NB4 (cell line): ENCODE results near the gene JPT1.

Experiments used
- DNase-seq: peaks from one replicate; pipeline ENCODE4 v3.0.0; 2010; ENCODE audit warnings: low read depth
- H3K4me3 ChIP-seq: one replicate; pipeline ENCODE4 v1.5.1; 2011; ENCODE audit warnings: mild to moderate bottlenecking, low read depth, low read length, moderate library complexity
- CTCF ChIP-seq: IDR thresholded peaks from one replicate; pipeline ENCODE4 v1.5.1; 2012; ENCODE audit warnings: low read depth, low read length
- MAX ChIP-seq: IDR thresholded peaks from 2 replicates; pipeline ENCODE4 v1.6.1; 2011; ENCODE audit warnings: low read depth, low read length
- MYC ChIP-seq: IDR thresholded peaks from 2 replicates; pipeline ENCODE4 v1.6.1; 2011; ENCODE audit warnings: low read depth, low read length
- POLR2A ChIP-seq: IDR thresholded peaks from 2 replicates; pipeline ENCODE4 v1.6.1; 2011; ENCODE audit warnings: mild to moderate bottlenecking; ENCODE audit not compliant: insufficient read length; ENCODE audit errors: extremely low read depth

The JPT1 gene

GRCh38 chr17:75103601-75104554 lies 50.4 kb downstream of the JPT1 start:
- no peak for DNase-seq
- TF ChIP-seq POLR2A (no peak), MYC (no peak), CTCF (no peak), MAX (no peak)
- no peak overlapping the region for H3K4me3 ChIP-seq

- no peak for TF ChIP-seq POLR2A
- TF ChIP-seq MAX, result peak; percentile 84
- H3K4me3 ChIP-seq, result no peak overlapping the region
- peak; percentile 59 for DNase-seq
Measured at GRCh38 chr17:75102385-75102821, 51.9 kb downstream of the JPT1 start.

- no peak for DNase-seq
- no peak for TF ChIP-seq CTCF
- no peak for TF ChIP-seq MAX
- TF ChIP-seq POLR2A, result no peak
- TF ChIP-seq MYC, result no peak
- no peak overlapping the region for H3K4me3 ChIP-seq
Measured at GRCh38 chr17:75099881-75100595, 54.3 kb downstream of the JPT1 start.

- TF ChIP-seq POLR2A (no peak), CTCF (no peak), MYC (no peak), MAX (no peak)
- H3K4me3 ChIP-seq, result no peak overlapping the region
- no peak for DNase-seq
Measured at GRCh38 chr17:75098861-75099260, 55.5 kb downstream of the JPT1 start.

- H3K4me3 ChIP-seq, result no peak overlapping the region
- DNase-seq, result no peak
- TF ChIP-seq MYC (no peak), CTCF (no peak), MAX (no peak), POLR2A (no peak)
Measured at GRCh38 chr17:75097865-75098264, 56.4 kb downstream of the JPT1 start.
